Esophagus squamous epithelium (tissue), 5 donors: ENCODE measurements around the gene ID3. TPM values are rescaled to one million over a fixed set of nuclear protein-coding genes. Genes with fewer than 3 reads are reported as not detected.
A peak's percentile ranks its signal among the peaks of the same experiment; 100 is the strongest.

Source experiments
- DNase-seq: peaks from one replicate; lab custom pipeline; 2025; lab: John Stamatoyannopoulos, UW
- H3K27ac ChIP-seq, 4 donors: fragments of 200-600 bp; sonication (generic); one replicate each; pipeline ENCODE4 v1.5.1; 2016 to 2019; ENCODE audit warnings: mild to moderate bottlenecking in 1 of 4
- H3K27me3 ChIP-seq, 4 donors: fragments of 200-600 bp; sonication (generic); 1 replicate in 3 of 4; 2 replicates in 1 of 4; pipeline versions ENCODE4 v1.5.1 to v1.6.0; 2017 to 2021; ENCODE audit warnings: antibody characterized with exemption in 1 of 4
- H3K36me3 ChIP-seq, 3 donors: fragments of 200-600 bp; sonication (generic); one replicate each; pipeline ENCODE4 v1.5.1; 2016 to 2019
- H3K4me1 ChIP-seq, 3 donors: fragments of 200-600 bp; sonication (generic); one replicate each; pipeline ENCODE4 v1.5.1; 2017 to 2019
- H3K4me3 ChIP-seq, 4 donors: fragments of 200-600 bp; sonication (generic); 1 replicate in 3 of 4; 2 replicates in 1 of 4; pipeline ENCODE4 v1.5.1; 2016 to 2019; ENCODE audit warnings: mild to moderate bottlenecking in 2 of 4, moderate library complexity in 1 of 4
- H3K9me3 ChIP-seq, 3 donors: fragments of 200-600 bp; sonication (generic); one replicate each; pipeline ENCODE4 v1.5.1; 2016 to 2019
- CTCF ChIP-seq, 6 experiments: fragments of 450-650 bp in 4 of 6; fragments of 200-600 bp in 2 of 6; sonication (generic) in 2 of 6; IDR thresholded peaks; one replicate each; pipeline ENCODE4 v1.5.1; 2016 to 2019; ENCODE audit warnings: antibody characterized with exemption in 6 of 6, mild to moderate bottlenecking in 4 of 6, moderate library complexity in 4 of 6
- POLR2A ChIP-seq, 4 donors: fragments of 450-650 bp; IDR thresholded peaks; one replicate each; pipeline ENCODE4 v1.6.1; 2017; ENCODE audit warnings: antibody characterized with exemption in 4 of 4, mild to moderate bottlenecking in 4 of 4, moderate library complexity in 3 of 4
- WGBS, 2 donors: methylation state at CpG; one replicate each; pipeline ENCODE4 v1.1.5; 2018; 5-methylcytosine and 5-hydroxymethylcytosine counted together
- intact Hi-C: fragments of 100-400 bp; cut with DNase I; formaldehyde crosslinking; loops from one replicate; pipeline ENCODE4 v1.15.0; 2022
- total RNA-seq, 4 donors: library from RNA; depleted of rRNA; stranded (reverse); fragments of >200 nt; gene quantifications; one replicate each; pipeline ENCODE4 v1.1.0, GENCODE V29; 2016
- donor health status: DM: yes; HTN: yes; CAD: no.

The ID3 gene
- total RNA-seq, 4 donors from 2014 or later = 12.6 to 62.9 (median 37.5) TPM

- 54 to 75% methylated on average over 3 to 4 of the region's 4 CpGs for WGBS, 2 donors
- no peak for DNase-seq
- no peaks in the 10 kb centered on the region for H3K27me3 ChIP-seq
- intact Hi-C loops = no loop called here
- TF ChIP-seq POLR2A (IDR thresholded peaks at IDR 0.05) (no peak), CTCF (IDR thresholded peaks at IDR 0.05) (no peak)
- no peaks in the 10 kb centered on the region for H3K9me3 ChIP-seq
- no peaks in the 10 kb centered on the region for H3K36me3 ChIP-seq
- H3K4me1 ChIP-seq = peaks cover 32 to 79% (median 61%) of the 10 kb centered on the region in 3 donors
- peak overlapping the region; percentile 88 to 93 (median 92) for H3K27ac ChIP-seq
- peak overlapping the region; percentile 63 to 82 (median 74) for H3K4me3 ChIP-seq
These were observed 2.4 kb downstream of the ID3 start for GRCh38 chr1:23556635-23557470.

DNA sequence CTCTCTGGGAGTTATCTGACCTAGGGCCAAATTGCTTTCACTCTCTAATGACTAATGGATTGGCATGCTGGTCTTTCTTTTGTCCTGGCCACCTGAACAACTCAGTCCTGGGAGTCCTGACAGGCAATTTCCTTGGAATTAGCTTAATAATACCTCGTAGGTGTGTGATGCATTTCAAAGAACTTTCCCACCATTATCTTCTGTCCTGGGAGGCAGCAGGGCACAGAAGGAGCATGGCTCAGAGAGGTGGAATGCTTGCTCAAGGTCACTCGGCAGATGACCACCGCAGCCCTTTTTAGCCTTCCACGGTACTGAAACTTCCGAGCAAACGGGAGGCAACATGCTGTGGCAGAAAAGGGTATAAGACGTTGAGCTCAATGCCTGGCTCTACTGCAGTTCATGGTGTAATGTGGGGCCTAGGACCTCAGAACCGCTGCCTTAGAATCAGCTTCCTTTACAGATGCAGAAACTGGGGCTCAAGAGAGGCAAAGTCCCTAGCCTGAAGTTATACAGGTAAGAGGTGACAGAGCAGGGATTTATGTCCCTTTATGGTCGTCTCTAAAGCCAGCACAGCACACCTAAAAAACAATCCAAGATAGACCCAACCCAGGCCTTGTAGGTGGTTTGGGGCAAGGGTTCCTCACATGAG, 3.2 kb downstream of the ID3 start:
- peaks cover 26 to 71% (median 54%) of the 10 kb centered on the region in 3 donors for H3K4me1 ChIP-seq
- no peaks in the 10 kb centered on the region for H3K9me3 ChIP-seq
- DNase-seq = no peak
- no peaks in the 10 kb centered on the region for H3K27me3 ChIP-seq
- H3K27ac ChIP-seq = peak overlapping the region; percentile 88 to 93 (median 92)
- H3K36me3 ChIP-seq = no peaks in the 10 kb centered on the region
- no peak for TF ChIP-seq POLR2A (IDR thresholded peaks at IDR 0.05)
- TF ChIP-seq CTCF (IDR thresholded peaks at IDR 0.05) = no peak
- WGBS, 2 donors = 40 to 44% methylated on average over 5 to 6 of the region's 9 CpGs
- H3K4me3 ChIP-seq = peak overlapping the region in 3 of 4 donors; percentile 72 to 82 (median 75)
- intact Hi-C loops = no loop called here

GRCh38 chr1:23555270-23555985, 3.9 kb downstream of the ID3 start:
- Histone ChIP-seq H3K4me1 (peaks cover 24 to 64% (median 47%) of the 10 kb centered on the region in 3 donors), H3K27ac (peak overlapping the region; percentile 88 to 93 (median 92)), H3K27me3 (no peaks in the 10 kb centered on the region), H3K9me3 (no peaks in the 10 kb centered on the region), H3K4me3 (peak overlapping the region; percentile 42 to 82 (median 74)), H3K36me3 (no peaks in the 10 kb centered on the region)
- DNase-seq = no peak
- 12 to 15% methylated on average over 8 to 15 of the region's 15 CpGs for WGBS, 2 donors
- TF ChIP-seq POLR2A (IDR thresholded peaks at IDR 0.05) (no peak), CTCF (IDR thresholded peaks at IDR 0.05) (peak in 1 of 6 experiments; percentile 15)
- intact Hi-C loops = no loop called here

DNA sequence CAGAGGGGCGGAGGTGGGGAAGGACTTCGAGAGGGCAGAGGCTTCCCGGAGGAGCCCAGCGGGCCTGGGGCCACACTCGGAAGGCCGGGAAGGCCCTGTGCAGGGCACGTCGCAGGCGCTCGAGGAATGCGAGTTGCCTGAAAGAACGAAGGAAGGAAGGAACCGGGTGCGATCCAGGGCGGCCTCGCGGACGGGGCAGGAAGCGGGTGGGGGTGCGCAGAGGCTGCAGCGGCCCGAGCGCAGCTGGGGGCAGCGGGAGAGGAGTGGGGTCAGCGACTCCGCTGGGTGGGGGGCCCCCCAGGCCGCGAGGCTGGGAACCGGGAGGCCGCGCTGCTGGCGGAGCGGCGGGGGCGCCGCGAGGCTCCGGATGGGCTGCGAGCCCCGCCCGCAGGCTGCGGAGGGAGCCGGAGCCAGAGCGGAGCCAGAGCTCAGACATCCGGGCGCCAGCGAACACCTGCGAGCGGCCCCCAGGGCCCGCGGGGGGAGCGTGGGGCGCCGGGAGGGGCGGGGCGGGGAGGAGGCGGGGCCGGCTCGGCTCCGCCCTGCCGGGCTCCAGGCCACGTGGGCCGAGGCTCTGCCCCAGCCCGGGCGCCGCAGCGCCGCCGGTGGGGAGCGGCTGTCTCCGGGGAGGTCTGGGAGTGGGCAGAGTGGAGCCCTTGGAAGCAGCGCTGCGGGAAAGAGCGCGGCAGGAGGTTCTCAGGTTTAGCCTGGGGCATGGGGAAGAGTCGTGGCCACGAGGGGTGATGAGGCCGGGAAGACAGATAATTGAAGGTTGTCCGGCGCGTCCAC, 4.6 kb downstream of the ID3 start:
- intact Hi-C loops = no loop called here
- Histone ChIP-seq H3K9me3 (no peaks in the 10 kb centered on the region), H3K4me1 (peaks cover 24 to 57% (median 41%) of the 10 kb centered on the region in 3 donors), H3K27me3 (no peaks in the 10 kb centered on the region), H3K4me3 (peak overlapping the region; percentile 42 to 82 (median 74)), H3K36me3 (no peaks in the 10 kb centered on the region), H3K27ac (peak overlapping the region; percentile 88 to 93 (median 92))
- no peak for DNase-seq
- 0 to 1% methylated on average over 8 to 17 of the region's 81 CpGs for WGBS, 2 donors
- TF ChIP-seq CTCF (IDR thresholded peaks at IDR 0.05) = peak in 2 of 6 experiments; percentile 17 to 19
- peak in 3 of 4 donors; percentile 78 to 91 (median 81) for TF ChIP-seq POLR2A (IDR thresholded peaks at IDR 0.05)
